NB4 (cell line): ENCODE measurements around the gene GRIN2A.

Experiments
- CTCF ChIP-seq: IDR thresholded peaks from one replicate; pipeline ENCODE4 v1.5.1; 2012; ENCODE audit warnings: low read depth, low read length
- MAX ChIP-seq: IDR thresholded peaks from 2 replicates; pipeline ENCODE4 v1.6.1; 2011; ENCODE audit warnings: low read depth, low read length
- POLR2A ChIP-seq: IDR thresholded peaks from 2 replicates; pipeline ENCODE4 v1.6.1; 2011; ENCODE audit warnings: mild to moderate bottlenecking; ENCODE audit not compliant: insufficient read length; ENCODE audit errors: extremely low read depth

GRCh38 chr16:9870962-9871361 is 311.3 kb downstream of the GRIN2A start:
- TF ChIP-seq CTCF (no peak), MAX (no peak), POLR2A (no peak)
